CD4-positive, alpha-beta T cell treated with Interferon gamma for 1 hour (primary cell): Measurements from ENCODE around the gene SLC5A3.

Experiments
- DNase-seq: peaks from one replicate; pipeline ENCODE4 v3.0.0-alpha.2; 2020

Gene SLC5A3

DNA sequence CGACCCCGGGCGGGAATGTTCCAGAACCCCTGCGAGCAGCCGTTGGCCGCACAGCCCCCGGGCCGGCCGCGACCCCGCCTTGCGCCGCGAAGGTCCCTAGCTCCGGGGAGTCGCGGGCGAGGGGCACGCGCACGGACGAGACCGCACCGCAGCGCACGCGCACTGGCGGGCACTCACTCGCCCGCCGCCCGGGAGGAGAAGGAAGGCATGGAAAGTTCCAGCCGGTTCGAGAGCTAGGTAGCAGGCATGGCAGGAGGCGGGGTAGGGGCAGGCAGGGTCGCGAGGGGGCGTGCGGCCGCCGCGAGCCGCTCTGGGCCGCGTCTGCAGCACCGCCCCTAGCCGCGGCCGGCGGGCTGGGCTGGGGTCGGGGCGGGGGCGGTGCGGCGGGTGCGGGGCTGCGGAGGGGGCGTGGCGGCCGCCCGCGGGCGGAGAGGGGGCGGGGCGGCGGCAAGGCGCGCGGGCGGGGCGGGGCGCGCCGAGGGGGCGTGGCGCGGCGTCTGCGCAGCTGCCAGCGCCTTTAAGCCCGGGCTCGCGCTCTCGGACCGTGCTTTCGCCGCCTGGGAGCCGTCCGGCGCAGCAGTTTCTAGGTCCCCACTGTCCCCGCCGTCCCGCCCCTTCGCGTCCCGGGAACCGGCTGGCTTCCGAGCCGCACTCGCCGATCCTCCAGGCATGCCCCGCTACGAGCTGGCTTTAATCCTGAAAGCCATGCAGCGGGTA lies at the start of gene SLC5A3, which contains the start of gene MRPS6:
Gene SLC5A3 (plus strand): TSS at position 547 of the 717 bp plus-strand sequence. CDS start 21,621 bp downstream, outside the sequence.
Gene MRPS6 (plus strand): TSS at position 547 of the 717 bp plus-strand sequence. CDS start 123 bp downstream, at position 670.
- DNase-seq, result peak; percentile 79

DNA sequence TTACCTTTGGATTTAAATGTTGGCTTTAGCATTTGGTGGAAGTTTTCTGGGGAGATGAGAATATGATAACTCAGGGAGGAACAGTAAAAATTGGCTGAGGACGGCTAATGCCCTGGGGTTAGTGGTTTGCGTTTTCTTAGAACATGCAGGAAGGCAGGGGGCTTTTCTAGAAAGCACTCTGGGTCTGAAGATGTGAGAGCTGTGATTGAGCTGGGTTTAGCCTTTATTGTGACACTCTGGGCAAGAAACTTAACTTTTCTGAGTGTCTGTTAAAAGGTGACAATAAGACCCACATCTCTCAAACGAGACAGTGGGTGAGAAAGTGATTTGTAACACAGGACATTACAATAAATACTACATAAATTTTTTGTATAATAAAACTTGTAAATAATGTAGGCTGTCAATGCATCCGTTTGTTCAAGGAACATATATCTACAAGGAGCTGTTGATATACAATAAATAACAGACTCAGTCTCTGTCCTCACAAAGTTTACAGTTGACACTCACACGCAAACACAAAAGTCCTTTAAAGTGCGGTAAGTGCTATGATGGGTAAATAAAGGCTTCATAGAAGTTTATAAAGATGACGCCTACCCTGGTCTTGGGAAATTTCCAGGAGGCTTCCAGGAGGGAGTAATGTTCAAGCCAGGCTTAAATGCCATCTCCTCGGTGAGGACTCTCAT lies 49.5 kb upstream of the SLC5A3 start:
- no peak for DNase-seq

DNA sequence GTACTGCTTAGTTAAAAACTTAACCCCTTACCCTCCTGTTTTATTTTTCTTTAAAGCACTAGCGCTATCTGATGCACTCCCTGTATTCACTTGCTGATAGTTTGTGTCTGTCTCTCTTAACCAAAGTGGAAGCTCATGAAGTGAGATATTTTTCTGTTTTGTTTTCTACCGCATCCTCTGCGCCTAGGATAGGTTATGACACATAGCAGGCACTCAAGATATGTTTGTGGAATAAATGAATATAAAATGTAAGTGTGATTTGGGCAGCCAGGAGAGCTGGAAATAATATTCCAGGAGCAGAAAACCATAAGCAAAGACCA lies 49.0 kb upstream of the SLC5A3 start:
- no peak for DNase-seq

DNA sequence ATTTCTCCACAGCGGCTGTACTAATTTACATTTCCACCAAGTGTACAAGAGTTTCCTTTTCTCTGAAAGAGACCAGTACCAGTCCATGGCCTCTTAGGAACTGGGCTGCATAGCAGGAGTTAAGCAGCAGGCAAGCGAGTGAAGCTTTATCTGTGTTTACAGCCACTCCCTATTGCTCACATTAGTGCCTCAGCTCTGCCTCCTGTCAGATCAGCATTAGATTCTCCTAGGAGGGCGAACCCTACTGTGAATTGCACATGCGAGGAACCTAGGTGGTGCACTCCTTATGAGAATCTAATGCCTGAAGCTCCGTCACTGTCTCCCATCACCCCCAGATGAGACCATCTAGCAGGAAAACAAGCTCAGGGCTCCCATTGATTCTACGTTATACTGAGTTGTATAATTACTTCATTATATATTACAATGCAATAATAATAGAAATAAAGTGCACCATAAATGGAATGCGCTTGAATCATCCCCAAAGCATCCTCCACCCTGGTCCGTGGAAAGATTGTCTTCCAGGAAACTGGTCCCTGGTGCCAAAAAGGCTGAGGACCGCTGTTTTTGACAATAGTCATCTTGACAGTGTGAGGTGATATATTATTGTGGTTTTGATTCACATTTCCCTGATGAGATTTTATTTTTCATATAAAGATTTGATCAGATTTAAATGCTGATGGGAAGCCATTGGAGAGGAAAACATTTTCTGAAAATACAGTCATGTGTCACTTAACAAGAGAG lies 45.5 kb upstream of the SLC5A3 start:
- DNase-seq, result no peak

DNA sequence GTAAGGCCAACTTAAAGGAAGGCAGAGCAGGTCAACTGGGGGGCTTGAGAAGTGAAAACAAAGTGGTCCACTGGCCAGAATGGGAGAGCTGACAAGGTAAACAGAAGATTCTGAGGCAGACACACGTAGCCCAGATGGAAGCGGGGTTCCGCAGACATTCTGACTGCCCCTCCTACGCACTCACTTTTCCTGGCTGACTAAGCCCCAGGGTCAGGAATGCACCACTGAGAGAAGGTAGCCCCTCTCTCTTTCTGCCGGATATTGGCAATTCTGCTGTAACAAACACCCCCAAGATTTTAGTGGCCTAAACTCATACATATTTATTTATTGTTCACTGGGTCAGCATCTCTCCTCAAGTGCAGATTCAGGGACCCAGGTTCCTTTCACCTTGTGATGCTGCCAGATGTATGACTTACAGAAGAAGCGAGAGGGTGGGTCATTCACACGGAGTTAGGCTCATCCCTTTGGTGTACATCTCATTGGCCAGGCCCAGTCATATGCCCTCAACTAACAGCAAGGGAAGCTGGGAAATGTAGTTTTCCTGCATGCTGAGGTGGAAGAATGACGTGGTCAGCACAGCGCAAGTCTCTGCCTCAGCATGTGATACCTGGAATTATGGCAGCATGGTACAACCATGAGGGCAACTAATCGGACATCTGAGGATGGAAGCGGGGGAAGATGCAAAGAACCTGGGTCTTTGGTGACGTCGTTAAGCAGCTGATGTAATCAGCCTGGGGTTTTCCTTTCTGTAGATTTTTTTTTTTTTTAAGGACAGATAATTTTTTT lies 43.4 kb upstream of the SLC5A3 start:
- DNase-seq, result peak; percentile 66

DNA sequence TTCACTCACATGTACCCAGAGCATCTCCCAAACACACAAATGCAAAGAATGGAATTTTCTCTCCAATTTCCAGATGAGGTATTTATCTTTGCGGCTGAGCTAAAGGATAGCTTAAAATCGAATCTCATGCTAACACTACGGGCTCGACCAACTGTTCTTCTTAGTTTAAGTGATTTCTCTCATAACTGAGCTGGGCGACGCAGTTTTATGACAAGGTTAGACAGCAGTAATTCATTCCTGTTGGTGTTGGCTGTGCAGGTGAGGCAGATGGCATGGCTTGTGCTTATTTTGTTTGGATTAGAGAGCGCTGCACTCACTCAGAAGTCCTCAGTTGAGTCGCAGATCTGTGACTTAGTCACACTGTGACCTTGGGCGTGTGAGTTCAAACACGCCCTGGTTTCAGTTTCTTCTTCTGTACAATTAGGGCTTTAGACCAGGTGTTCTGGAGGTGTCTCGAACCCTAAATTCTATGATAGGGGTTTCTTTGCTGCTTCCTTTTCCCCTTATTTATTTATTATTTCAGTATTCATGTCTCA lies 41.5 kb upstream of the SLC5A3 start:
- DNase-seq, result no peak

DNA sequence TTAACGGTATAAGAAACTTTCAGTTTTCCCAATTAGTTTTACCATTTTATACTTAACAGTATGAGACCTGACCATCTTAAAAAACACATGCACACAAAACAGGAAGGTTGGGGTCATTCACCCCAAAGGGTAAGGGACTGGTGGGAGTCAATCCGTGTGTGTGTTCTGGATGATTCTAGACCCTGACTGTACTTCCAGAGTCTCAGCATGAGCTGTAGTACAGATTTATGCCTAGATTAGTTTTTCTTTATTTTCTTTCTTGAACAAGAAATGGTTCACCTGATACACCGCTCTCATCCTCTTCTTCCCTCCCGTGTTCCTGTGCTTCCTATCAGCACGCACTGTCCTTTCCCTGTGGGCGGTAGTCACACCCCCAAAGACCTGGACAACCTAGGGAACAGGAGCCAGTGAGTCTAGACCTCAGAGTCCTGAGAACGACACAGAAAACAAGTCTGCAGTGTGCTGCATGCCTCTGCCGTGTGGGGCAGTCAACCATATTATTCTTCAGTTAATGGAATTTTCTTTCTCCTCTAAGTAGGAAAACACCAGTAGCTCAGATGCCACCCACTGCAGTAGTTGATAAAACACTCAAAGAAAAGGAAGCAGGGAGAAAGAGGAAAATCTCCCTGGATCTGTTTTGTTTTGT lies 38.9 kb upstream of the SLC5A3 start:
- no peak for DNase-seq

DNA sequence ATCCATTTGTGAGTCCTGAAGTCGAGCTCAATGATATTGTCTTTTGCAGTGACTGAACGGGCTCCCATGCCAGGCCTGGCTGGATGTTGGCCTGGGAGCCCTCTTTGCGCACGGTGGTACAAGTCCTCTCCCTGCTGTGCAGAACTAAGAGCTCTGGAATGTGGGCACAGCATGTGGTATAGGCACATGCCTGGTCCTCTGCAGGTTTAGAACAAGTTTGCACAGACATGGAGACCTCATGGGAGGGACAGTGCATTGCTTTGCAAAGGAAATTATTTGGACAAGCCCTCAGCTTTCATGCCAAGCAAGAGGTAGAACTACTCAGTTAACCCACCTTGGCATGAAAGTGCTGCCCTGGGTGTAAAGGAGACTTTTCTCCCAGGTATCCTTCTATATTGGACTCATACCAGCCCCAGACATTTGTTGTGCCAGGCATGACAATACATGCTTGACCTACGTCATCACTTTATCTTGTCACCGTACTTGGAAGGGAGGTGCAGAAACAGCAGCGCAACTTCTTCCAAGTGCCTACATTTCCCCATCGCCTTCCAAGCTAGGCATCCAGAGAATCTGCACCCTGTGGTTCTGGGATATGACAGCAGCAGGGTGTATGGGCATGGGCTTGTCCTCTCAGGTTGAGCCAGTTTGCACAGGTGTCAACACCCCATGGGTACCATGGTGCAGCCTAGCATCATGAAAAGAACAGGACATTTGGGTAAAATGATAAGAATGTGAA lies 37.6 kb upstream of the SLC5A3 start:
- no peak for DNase-seq

DNA sequence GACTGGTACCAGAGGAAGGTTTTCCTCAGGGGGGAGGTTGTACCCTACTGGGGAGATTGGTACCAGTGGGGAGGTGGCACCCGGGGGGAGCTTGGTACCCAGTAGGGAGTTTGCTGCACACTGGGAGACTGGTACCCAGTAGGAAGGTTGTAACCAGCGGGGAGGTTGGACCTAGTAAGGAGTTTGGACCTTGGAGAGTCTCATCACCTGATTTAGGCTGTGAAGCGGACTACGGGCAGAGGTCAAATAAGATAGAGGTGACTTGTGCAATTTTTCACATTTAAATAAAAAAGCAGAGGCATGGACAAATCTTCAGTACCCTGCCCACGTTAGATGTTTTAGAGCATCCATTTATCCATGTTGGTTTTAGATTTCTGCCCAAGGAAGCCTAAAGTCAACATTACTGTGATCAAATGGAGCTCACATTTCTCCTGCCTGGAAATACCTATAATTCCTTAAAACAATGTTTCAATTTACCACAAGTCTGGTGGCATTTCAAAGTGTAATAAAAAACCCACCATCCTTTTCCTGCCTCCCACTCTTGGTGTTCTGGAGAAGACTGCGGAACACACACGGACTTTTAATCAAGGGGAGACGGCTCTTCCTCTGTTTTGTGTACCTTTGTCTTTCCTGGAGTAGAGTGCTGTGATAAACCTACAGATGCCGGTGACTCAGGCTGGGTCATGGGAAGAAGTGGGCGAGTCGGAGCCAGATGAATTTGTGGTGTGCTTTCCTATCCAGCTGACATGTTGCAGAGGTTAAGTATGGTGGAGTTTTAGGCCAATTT lies 36.2 kb upstream of the SLC5A3 start:
- DNase-seq, result no peak

DNA sequence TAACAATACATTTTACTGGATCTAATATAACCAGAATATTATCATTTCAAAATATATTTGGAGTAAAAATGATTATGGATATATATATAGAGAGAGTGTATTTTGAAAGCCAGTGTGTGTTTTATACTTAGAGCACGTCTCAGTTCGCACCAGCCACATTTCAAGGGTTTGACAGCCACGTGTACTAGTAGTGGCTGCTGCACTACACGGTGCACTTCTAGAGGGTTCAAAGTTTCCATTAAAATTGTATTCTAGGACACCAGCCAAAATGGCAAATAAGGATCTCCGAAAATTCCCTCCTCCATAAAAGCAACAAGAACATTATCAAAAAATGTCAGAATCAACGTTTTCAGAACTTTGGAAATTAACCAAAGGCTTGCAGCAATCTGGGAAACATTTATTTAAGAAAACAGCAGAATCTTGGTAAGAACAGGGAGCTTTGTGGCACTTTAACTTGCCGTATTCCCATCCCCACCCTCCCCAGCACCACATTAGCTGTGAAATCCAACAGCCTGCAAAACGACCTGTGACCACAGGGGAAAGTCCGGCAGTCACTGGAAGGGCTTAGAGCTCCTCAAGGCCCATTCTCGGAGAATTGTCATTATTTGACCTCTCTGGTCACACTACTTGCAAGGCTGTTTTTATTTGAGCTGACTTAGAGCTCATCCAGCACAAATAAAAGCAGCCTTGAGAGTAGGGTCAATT lies 33.5 kb upstream of the SLC5A3 start:
- no peak for DNase-seq

DNA sequence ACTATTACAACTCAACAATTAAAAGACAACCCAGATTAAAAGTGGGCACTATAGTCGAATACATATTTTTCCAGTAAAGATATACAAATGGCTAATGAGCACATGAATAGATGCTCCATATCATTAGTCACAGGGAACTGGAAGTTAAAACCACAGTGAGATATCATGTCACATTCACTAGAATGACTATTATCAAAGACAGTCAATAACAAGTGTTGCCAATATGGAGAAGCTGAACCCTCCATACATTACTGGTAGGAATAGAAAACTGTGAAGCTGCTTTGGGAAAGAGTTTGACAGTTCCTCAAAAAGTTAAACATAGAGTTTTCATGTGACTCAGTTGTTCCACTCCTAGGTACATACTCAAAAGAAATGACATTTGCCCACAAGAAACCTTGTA lies 30.6 kb upstream of the SLC5A3 start:
- DNase-seq, result no peak

DNA sequence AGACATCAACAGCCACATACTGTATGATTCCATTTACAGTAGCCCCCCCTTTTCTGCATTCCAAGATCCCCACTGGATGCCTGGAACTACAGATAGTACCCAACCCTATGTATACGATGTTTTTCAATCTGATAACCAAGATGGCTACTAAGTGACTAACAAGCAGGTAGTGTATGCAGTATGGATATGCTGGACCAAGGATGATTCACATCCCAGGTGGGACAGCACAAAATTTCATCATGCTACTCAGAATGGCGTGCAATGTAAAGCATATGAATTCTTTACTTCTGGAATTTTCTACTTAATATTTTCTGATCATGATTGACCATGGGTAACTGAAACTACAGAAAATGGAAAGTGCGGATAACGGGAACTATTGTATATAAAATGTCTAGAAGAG lies 30.0 kb upstream of the SLC5A3 start:
- no peak for DNase-seq

DNA sequence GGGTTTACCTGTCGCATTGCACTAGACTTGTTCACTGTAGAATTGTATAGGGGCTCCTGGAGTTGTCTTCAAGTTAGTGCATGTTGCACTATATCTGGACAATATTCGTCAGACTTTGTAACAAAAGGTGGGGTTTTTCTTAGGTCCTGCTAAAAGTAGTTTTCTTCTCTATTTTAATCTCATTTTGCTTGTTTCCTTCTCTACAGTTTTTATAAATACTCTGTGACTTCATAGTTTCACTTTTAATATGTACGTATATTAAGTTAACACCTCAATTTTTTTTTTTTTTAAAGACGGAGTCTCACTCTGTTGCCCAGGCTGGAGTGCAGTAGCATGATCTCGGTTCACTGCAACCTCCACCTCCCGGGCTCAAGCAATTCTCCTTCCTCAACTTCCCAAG lies 26.5 kb upstream of the SLC5A3 start:
- no peak for DNase-seq

DNA sequence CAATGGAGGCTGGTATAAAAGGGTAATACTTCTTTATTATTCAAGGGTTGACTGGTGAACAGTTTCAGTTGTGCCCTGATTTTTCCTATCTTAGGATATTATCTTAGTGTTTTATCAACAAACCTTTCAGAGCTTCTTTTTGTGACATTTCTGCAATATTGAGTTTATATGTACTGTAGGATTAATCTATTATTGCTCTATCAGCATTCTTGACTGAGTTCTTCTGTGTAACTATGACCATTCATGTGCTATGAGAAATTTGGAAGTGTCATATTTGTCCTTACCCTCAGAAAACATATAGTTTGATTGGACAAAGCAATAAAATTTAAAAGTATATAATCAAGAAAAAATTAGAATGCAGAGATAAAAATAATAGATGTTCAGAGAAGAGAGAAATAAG lies 25.5 kb upstream of the SLC5A3 start:
- DNase-seq, result no peak

DNA sequence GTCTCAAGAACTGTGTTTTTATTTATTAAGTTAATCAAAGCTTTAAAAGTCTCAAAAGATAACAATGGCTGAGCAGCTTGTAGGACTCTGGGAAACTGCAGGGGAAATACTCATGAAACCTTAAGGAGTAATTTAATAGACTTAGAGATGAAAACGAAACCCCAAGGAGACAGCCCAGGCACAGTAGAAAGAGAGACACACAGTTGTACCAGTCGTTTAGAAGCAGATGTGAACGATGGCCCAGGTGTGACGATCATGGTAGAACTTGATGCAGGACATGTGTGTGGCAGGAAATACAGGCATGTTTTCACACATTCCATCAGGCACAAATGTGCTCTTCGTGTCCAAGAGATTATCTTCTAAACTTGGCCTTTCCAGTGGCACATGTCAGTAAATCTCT lies 21.2 kb upstream of the SLC5A3 start:
- no peak for DNase-seq

DNA sequence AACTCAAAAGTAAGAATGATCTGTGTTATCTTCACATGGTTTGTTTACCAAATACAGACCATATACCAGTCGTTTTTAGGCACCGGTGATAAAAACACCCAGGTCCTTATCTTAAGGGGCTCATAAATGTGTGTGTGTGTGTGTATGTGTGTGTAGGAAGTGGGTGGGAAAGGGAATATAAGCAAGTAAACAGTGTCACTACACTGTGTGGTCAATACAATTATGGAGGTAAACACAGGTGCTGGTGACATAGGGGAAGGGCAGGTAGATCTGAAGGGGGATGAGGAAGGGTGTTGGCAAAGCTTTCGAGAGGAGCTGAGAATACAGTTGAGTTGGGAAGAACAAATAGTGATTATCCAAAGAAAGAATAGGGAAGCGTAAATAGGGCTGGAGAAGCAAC lies 19.1 kb upstream of the SLC5A3 start:
- no peak for DNase-seq

DNA sequence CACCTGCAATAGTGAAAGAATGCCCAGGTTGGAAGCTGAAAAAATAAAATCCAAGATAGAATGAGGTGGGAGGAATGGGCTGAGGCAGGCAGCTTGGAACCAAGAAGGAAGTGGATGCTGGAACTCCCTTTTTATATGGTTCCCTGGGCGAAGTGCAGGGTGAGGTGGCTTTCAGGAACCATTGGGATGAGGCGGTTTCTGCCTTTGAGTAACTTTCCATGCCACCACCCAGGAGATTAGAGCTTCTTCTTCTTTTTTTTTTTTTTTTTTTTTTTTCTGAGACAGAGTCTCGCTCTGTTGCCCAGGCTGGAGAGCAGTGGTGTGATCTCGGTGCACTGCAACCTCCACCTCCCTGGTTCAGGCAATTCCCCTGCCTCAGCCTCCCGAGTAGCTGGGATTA lies 17.8 kb upstream of the SLC5A3 start:
- no peak for DNase-seq

DNA sequence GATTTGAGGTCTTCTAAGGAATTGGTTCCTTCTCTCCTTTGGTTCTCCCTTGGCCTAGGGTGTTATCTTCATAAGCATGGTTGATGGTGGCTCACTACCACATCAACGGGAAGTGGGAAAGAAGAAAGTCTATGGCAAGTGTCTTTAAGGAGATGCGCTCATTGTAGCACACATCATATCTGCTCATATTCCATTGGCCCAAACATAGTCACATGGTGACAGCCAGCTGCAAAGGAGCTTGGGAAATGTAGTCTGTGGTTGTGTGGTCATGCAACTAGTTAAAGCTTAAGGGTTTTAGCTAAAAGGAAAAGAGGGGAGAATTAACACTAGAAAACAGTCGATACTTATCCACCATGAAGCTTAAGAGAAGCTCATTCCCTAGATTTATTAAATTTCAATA lies 11.4 kb upstream of the SLC5A3 start:
- no peak for DNase-seq

DNA sequence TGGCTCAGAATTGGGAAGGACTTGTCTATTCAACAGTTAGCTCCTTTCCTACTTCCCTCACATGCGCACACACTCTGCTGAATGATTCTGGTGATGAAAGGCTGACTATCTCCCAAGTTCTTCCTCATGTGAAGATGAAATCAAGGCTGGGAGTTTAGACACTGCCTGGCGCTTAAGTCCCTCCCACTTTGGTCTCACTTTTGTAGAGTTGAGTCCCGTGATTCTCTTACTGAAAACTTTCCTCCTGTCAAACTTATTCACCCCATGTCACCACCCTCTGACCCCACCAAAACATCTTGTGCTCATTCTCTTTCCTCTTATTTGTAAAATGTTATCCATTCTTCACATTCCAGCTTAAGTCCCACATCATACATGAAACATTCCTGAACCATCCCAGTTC lies 8.4 kb upstream of the SLC5A3 start:
- no peak for DNase-seq

DNA sequence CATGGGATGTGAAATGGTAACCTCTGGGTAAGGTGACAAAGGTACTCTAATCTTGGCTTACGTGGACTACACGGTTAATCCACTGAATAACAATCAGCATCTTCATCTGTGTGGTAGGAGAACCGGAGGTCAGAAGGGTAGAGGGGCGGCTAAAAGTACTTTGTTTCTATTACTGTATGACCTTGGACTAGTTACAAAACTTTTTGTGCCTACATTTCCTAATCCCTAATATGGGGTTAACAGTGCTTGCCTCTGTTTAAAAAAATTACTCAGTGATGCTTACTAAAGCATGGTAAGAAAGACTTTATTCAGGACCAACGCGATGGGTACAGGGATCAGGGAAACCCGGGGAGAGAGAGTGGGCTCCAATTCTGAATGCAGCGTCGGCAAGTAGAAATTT lies 1.7 kb upstream of the SLC5A3 start:
- no peak for DNase-seq
